Natural killer cell (primary cell): ENCODE data around the gene SYNE2. TPM values are rescaled to one million over a fixed set of nuclear protein-coding genes. Genes with fewer than 3 reads are reported as not detected.
A peak's percentile ranks its signal among the peaks of the same experiment; 100 is the strongest.

Experiments used
- ATAC-seq, 3 donors: fragments of 150-1000 bp in 2 of 3; fragments of 200-7000 bp in 1 of 3; cut with Tn5 transposase; 1 replicate in 1 of 3; 2 replicates in 2 of 3; pipeline ENCODE4 v1.10.0; 2021; ENCODE audit warnings: mild to moderate bottlenecking in 2 of 3, moderate library complexity in 2 of 3
- DNase-seq, 2 donors: peaks; one replicate each; pipeline versions ENCODE4 v3.0.0 to v3.0.0-alpha.2; 2013 to 2021; ENCODE audit warnings: mixed read lengths in 1 of 2
- H3K27ac ChIP-seq: one replicate; pipeline ENCODE4 v1.5.1; 2013; ENCODE audit warnings: mild to moderate bottlenecking, low read length
- H3K27me3 ChIP-seq: one replicate; pipeline ENCODE4 v1.6.1; 2013; ENCODE audit warnings: low read length; ENCODE audit not compliant: control insufficient read depth, insufficient read depth
- H3K36me3 ChIP-seq: one replicate; pipeline ENCODE4 v1.6.1; 2013; ENCODE audit warnings: low read length; ENCODE audit not compliant: control insufficient read depth, insufficient read depth
- H3K4me1 ChIP-seq: one replicate; pipeline ENCODE4 v1.6.1; 2013; ENCODE audit warnings: low read length; ENCODE audit not compliant: control insufficient read depth, insufficient read depth
- H3K4me3 ChIP-seq: one replicate; pipeline ENCODE4 v1.5.1; 2013; ENCODE audit warnings: low read length
- H3K9me3 ChIP-seq: one replicate; pipeline ENCODE4 v1.6.1; 2013; ENCODE audit warnings: low read length; ENCODE audit not compliant: control insufficient read depth, insufficient read depth
- H3K27ac Mint-ChIP-seq, 2 donors: one replicate each; pipeline ENCODE4 v1.8.0; 2022; ENCODE audit warnings: mild to moderate bottlenecking in 2 of 2, mixed read lengths in 2 of 2, moderate library complexity in 1 of 2
- H3K27me3 Mint-ChIP-seq, 2 donors: one replicate each; pipeline ENCODE4 v1.8.0; 2022; ENCODE audit warnings: low read depth in 2 of 2, mixed read lengths in 2 of 2
- H3K36me3 Mint-ChIP-seq: one replicate; pipeline ENCODE4 v1.8.0; 2022; ENCODE audit warnings: mixed read lengths
- H3K4me1 Mint-ChIP-seq, 2 donors: one replicate each; pipeline ENCODE4 v1.8.0; 2022; ENCODE audit warnings: mixed read lengths in 2 of 2
- H3K4me3 Mint-ChIP-seq: one replicate; pipeline ENCODE4 v1.8.0; 2022; ENCODE audit warnings: mild to moderate bottlenecking, moderate library complexity, mixed read lengths
- H3K9me3 Mint-ChIP-seq, 2 donors: one replicate each; pipeline ENCODE4 v1.8.0; 2022; ENCODE audit warnings: mixed read lengths in 2 of 2
- WGBS: methylation state at CpG from one replicate; pipeline ENCODE4 v1.1.7; 2013; ENCODE audit warnings: missing lambda C conversion rate; ENCODE audit not compliant: insufficient coverage; 5-methylcytosine and 5-hydroxymethylcytosine counted together
- intact Hi-C: fragments of 100-400 bp; cut with micrococcal nuclease; formaldehyde crosslinking; loops from one replicate; pipeline ENCODE4 v1.14.2; 2022
- total RNA-seq, 4 donors: library from RNA; stranded (reverse); fragments of 120-200 nt in 1 of 4; gene quantifications; one replicate each; pipeline versions ENCODE4 v1.2.3 to v1.2.4, GENCODE V29; 2013 to 2022
- TF ChIP-seq, protein P1 (sequence below): fragments of 200-600 bp; IDR thresholded peaks from one replicate; pipeline ENCODE4 v1.8.0; 2022; ENCODE audit warnings: antibody characterized with exemption

The SYNE2 gene
- total RNA-seq, 3 donors from 2014 or later (not counting 1 experiment from before 2014, with no cell fraction given), result 325 to 434 (median 373) TPM

DNA sequence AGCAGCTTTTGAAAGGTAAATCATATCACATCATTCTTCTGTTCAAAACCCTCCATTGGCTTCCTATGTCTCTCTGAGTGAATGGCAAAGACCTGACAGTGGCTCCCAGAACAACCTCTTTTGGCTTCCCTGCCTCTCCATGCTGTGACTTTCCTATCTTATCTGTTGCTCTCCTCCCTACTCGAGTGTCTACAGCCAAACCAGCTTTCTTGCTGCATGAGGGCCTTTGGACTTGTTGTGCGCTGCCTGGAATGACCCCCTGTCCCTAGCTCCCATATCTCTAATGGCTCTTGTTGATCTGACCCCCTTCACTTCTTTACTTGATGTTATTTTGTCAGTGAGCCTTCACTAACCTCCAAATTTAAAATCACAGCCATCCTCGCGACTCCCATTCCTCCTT, 2.5 kb downstream of the SYNE2 start:
- Histone ChIP-seq H3K4me3 (no peak overlapping the region), H3K27me3 (no peaks in the 10 kb centered on the region), H3K27ac (peak overlapping the region; percentile 1)

DNA sequence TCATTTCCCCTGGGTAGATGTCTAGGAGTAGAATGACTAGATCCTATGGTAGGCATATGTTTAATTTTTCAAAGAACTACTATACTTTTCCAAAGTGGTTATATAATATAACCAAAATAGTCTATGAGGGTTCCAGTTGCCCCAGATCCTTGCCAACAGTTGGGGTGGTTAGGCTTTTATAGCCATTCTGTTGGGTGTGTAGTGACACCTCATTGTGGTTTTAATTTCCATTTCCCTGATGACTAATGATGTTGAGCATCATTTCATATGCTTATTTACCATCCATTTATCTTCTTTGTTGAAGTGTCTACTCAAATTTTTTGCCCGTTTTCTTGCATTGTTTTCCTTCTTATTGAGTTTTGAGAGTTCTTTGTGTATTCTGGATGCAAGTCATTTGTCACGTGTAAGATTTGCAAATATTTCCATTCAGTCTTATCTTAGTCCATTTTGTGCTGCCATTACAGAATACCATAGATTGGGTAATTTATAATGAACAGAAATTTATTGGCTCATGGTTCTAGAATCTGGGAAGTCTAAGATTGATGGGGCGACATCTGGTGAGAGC, 4.7 kb downstream of the SYNE2 start:
- DNase-seq, result peak in 1 of 2 donors; percentile 77
- no peaks in the 10 kb centered on the region for H3K27me3 Mint-ChIP-seq
- peak; percentile 33 to 51 (median 34) for ATAC-seq
- H3K36me3 Mint-ChIP-seq, result no peaks in the 10 kb centered on the region
- 86% methylated on average over 1 of the region's 3 CpGs for WGBS
- peak overlapping the region; percentile 88 for H3K4me3 Mint-ChIP-seq
- Histone ChIP-seq H3K4me1 (peaks cover 54% of the 10 kb centered on the region), H3K27me3 (no peaks in the 10 kb centered on the region), H3K27ac (peak overlapping the region; percentile 83), H3K4me3 (no peak overlapping the region), H3K36me3 (no peaks in the 10 kb centered on the region), H3K9me3 (no peaks in the 10 kb centered on the region)
- intact Hi-C loops, result loop anchor here (2.0 kb wide), 3 partner anchors 13 to 215 kb away; no protein-coding TSS in a partner anchor
- TF ChIP-seq, protein P1, sequence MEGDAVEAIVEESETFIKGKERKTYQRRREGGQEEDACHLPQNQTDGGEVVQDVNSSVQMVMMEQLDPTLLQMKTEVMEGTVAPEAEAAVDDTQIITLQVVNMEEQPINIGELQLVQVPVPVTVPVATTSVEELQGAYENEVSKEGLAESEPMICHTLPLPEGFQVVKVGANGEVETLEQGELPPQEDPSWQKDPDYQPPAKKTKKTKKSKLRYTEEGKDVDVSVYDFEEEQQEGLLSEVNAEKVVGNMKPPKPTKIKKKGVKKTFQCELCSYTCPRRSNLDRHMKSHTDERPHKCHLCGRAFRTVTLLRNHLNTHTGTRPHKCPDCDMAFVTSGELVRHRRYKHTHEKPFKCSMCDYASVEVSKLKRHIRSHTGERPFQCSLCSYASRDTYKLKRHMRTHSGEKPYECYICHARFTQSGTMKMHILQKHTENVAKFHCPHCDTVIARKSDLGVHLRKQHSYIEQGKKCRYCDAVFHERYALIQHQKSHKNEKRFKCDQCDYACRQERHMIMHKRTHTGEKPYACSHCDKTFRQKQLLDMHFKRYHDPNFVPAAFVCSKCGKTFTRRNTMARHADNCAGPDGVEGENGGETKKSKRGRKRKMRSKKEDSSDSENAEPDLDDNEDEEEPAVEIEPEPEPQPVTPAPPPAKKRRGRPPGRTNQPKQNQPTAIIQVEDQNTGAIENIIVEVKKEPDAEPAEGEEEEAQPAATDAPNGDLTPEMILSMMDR, result no peak
- no peaks in the 10 kb centered on the region for H3K9me3 Mint-ChIP-seq
- peak overlapping the region; percentile 93 to 96 for H3K27ac Mint-ChIP-seq
- peaks cover 66 to 70% of the 10 kb centered on the region in 2 donors for H3K4me1 Mint-ChIP-seq

More for the DNA sequence above, 2.5 kb downstream of the SYNE2 start:
- Mint-ChIP-seq H3K27me3 (no peaks in the 10 kb centered on the region), H3K4me3 (peak overlapping the region; percentile 99), H3K27ac (peak overlapping the region; percentile 93 to 96), H3K36me3 (no peaks in the 10 kb centered on the region), H3K4me1 (peaks cover 55 to 59% of the 10 kb centered on the region in 2 donors), H3K9me3 (no peaks in the 10 kb centered on the region)
- Histone ChIP-seq H3K9me3 (no peaks in the 10 kb centered on the region), H3K4me1 (peaks cover 52% of the 10 kb centered on the region), H3K36me3 (no peaks in the 10 kb centered on the region)
- ATAC-seq, result no peak
- TF ChIP-seq, protein P1, result no peak
- WGBS, result 88% methylated on average over 2 of the region's 4 CpGs
- intact Hi-C loops, result no loop called here
- no peak for DNase-seq

DNA sequence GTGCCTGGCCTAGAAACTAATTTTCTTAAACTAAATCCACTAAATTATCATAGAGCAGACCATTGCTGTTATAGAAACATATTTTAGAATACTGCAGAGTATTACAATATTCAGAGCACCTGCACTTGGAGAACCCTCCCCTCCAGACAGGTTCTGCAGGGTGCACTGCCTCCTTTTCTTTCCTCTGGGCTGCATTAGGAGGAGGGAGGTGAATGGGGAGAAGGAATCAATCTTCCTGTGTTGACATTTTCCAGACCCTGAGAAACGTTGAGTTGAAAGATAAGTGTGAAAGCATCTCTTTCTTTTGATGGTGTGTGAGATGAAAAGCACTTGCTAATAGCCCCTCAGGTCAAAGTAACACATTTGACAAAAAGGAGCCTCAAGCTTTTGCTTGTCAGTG, 7.3 kb downstream of the SYNE2 start:
- Histone ChIP-seq H3K9me3 (no peaks in the 10 kb centered on the region), H3K4me3 (no peak overlapping the region), H3K27me3 (no peaks in the 10 kb centered on the region), H3K36me3 (no peaks in the 10 kb centered on the region), H3K4me1 (peaks cover 48% of the 10 kb centered on the region), H3K27ac (peak overlapping the region; percentile 28)
- TF ChIP-seq, protein P1, result no peak
- ATAC-seq (no peak), DNase-seq (no peak)
- H3K36me3 Mint-ChIP-seq, result no peaks in the 10 kb centered on the region
- intact Hi-C loops, result no loop called here
- WGBS, result 24% methylated on average over 1 of the region's 1 CpG
- H3K27me3 Mint-ChIP-seq, result no peaks in the 10 kb centered on the region
- H3K4me3 Mint-ChIP-seq, result peak overlapping the region; percentile 71
- H3K4me1 Mint-ChIP-seq, result peaks cover 71 to 72% of the 10 kb centered on the region in 2 donors
- H3K27ac Mint-ChIP-seq, result peak overlapping the region; percentile 93 to 96
- no peaks in the 10 kb centered on the region for H3K9me3 Mint-ChIP-seq

DNA sequence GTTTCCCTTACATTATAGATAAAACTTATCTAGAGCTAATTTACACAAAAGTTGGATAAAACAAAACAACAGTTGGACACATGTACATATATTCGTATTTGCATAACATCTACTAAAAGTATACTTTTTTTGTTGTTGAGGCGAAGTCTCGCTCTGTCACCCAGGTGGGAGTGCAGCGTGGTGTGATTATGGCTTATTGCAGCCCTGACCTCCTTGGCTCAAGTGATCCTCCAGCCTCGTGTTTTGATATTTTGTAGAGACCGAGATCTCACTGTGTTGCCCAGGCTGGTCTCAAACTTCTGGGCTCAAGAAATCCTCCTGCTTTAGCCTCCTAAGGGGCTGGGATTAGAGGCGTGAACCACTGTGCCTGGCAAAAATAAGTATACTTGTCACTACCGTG, 9.4 kb downstream of the SYNE2 start:
- no peaks in the 10 kb centered on the region for H3K27me3 Mint-ChIP-seq
- H3K4me3 ChIP-seq, result no peak overlapping the region
- WGBS, result 93% methylated on average over 6 of the region's 8 CpGs
- peak overlapping the region; percentile 6 for H3K27ac ChIP-seq
- H3K9me3 ChIP-seq, result no peaks in the 10 kb centered on the region
- no peaks in the 10 kb centered on the region for H3K36me3 ChIP-seq
- no peaks in the 10 kb centered on the region for H3K36me3 Mint-ChIP-seq
- no peak for ATAC-seq
- DNase-seq, result no peak
- H3K4me1 ChIP-seq, result peaks cover 37% of the 10 kb centered on the region
- no peak overlapping the region for H3K4me3 Mint-ChIP-seq
- H3K27me3 ChIP-seq, result no peaks in the 10 kb centered on the region
- H3K4me1 Mint-ChIP-seq, result peaks cover 57 to 66% of the 10 kb centered on the region in 2 donors
- TF ChIP-seq, protein P1, result no peak
- peak overlapping the region; percentile 93 to 99 for H3K27ac Mint-ChIP-seq
- no peaks in the 10 kb centered on the region for H3K9me3 Mint-ChIP-seq
- intact Hi-C loops, result no loop called here
